Measurements from ENCODE around the gene UPF1. TPM values are rescaled to one million over a fixed set of nuclear protein-coding genes. Genes with fewer than 3 reads are reported as not detected.

UPF1 gene
- total and polyA plus RNA-seq, 7 donors: 27.6 to 62.1 (median 49.0) TPM

GRCh38 chr19:18849838-18850400 is 18.2 kb downstream of the UPF1 start:
- no peaks in the 10 kb centered on the region for H3K9me3 ChIP-seq
- H3K36me3 ChIP-seq: peaks cover 19 to 54% (median 49%) of the 10 kb centered on the region in 4 donors
- no peak overlapping the region for H3K4me3 ChIP-seq
- TF ChIP-seq POLR2AphosphoS5 (IDR thresholded peaks at IDR 0.05) (no peak), CTCF (IDR thresholded peaks at IDR 0.05) (no peak), POLR2A (IDR thresholded peaks at IDR 0.05) (no peak), EP300 (IDR thresholded peaks at IDR 0.05) (no peak)
- intact Hi-C loops (cut with DNase I): loop anchor here (5.0 to 10.0 kb wide), 2 partner anchors 135 to 393 kb away; no protein-coding TSS in a partner anchor
- 70 to 72% methylated on average over 16 of the region's 16 CpGs for WGBS, 2 donors
- H3K27me3 ChIP-seq: no peaks in the 10 kb centered on the region
- DNase-seq: no peak
- H3K4me1 ChIP-seq: peaks cover 0 to 60% (median 51%) of the 10 kb centered on the region in 4 donors
- peak overlapping the region; percentile 69 to 74 (median 71) for H3K27ac ChIP-seq

- Histone ChIP-seq H3K4me3 (no peak overlapping the region), H3K27ac (peak overlapping the region; percentile 69 to 74 (median 71)), H3K9me3 (no peaks in the 10 kb centered on the region), H3K4me1 (peaks cover 0 to 55% (median 43%) of the 10 kb centered on the region in 4 donors), H3K36me3 (peaks cover 23 to 62% (median 56%) of the 10 kb centered on the region in 4 donors), H3K27me3 (no peaks in the 10 kb centered on the region)
- TF ChIP-seq POLR2AphosphoS5 (IDR thresholded peaks at IDR 0.05): no peak
- no peak for TF ChIP-seq CTCF (IDR thresholded peaks at IDR 0.05)
- TF ChIP-seq POLR2A (IDR thresholded peaks at IDR 0.05): no peak
- TF ChIP-seq EP300 (IDR thresholded peaks at IDR 0.05): no peak
- no peak for DNase-seq
- 86 to 89% methylated on average over 27 of the region's 27 CpGs for WGBS, 2 donors
- intact Hi-C loops (cut with DNase I): no loop called here
Observed at GRCh38 chr19:18850471-18851375, 19.0 kb downstream of the UPF1 start.

- no peak for DNase-seq
- Histone ChIP-seq H3K27me3 (no peaks in the 10 kb centered on the region), H3K9me3 (no peaks in the 10 kb centered on the region), H3K36me3 (peaks cover 33 to 73% (median 65%) of the 10 kb centered on the region in 4 donors), H3K4me3 (no peak overlapping the region), H3K27ac (no peak overlapping the region), H3K4me1 (peaks cover 0 to 46% (median 38%) of the 10 kb centered on the region in 4 donors)
- TF ChIP-seq CTCF (IDR thresholded peaks at IDR 0.05) (no peak), POLR2A (IDR thresholded peaks at IDR 0.05) (no peak), EP300 (IDR thresholded peaks at IDR 0.05) (no peak), POLR2AphosphoS5 (IDR thresholded peaks at IDR 0.05) (no peak)
- 95 to 96% methylated on average over 31 of the region's 31 CpGs for WGBS, 2 donors
- intact Hi-C loops (cut with DNase I): no loop called here
Observed at GRCh38 chr19:18851673-18852325, 20.0 kb downstream of the UPF1 start.

GRCh38 chr19:18852648-18853047 is 20.9 kb downstream of the UPF1 start:
- no peak overlapping the region for H3K27ac ChIP-seq
- peaks cover 39 to 82% (median 74%) of the 10 kb centered on the region in 4 donors for H3K36me3 ChIP-seq
- peaks cover 0 to 37% (median 29%) of the 10 kb centered on the region in 4 donors for H3K4me1 ChIP-seq
- no peak overlapping the region for H3K4me3 ChIP-seq
- 90 to 93% methylated on average over 12 of the region's 12 CpGs for WGBS, 2 donors
- no peak for DNase-seq
- TF ChIP-seq CTCF (IDR thresholded peaks at IDR 0.05) (no peak), POLR2AphosphoS5 (IDR thresholded peaks at IDR 0.05) (no peak)
- H3K9me3 ChIP-seq: no peaks in the 10 kb centered on the region
- intact Hi-C loops (cut with DNase I): no loop called here
- no peaks in the 10 kb centered on the region for H3K27me3 ChIP-seq
